Mucosa of stomach (tissue), 1 donor: ENCODE data around the gene RFX3.

Experiments used
- H3K27me3 ChIP-seq: one replicate; pipeline ENCODE4 v1.7.0; 2013; ENCODE audit warnings: mild to moderate bottlenecking, low read length; ENCODE audit not compliant: control insufficient read depth, insufficient read depth
- H3K36me3 ChIP-seq: one replicate; pipeline ENCODE4 v1.7.0; 2013; ENCODE audit warnings: low read length; ENCODE audit not compliant: control insufficient read depth, insufficient read depth
- H3K4me1 ChIP-seq: one replicate; pipeline ENCODE4 v1.7.0; 2013; ENCODE audit warnings: mild to moderate bottlenecking, low read length; ENCODE audit not compliant: control insufficient read depth, insufficient read depth
- H3K4me3 ChIP-seq: one replicate; pipeline ENCODE4 v1.7.0; 2013; ENCODE audit warnings: low read length
- H3K9ac ChIP-seq: one replicate; pipeline ENCODE4 v1.7.0; 2013; ENCODE audit warnings: mild to moderate bottlenecking, low read length, moderate library complexity
- H3K9me3 ChIP-seq: one replicate; pipeline ENCODE4 v1.7.0; 2013; ENCODE audit warnings: mild to moderate bottlenecking, low read length, moderate library complexity; ENCODE audit not compliant: control insufficient read depth
- donor health status: Pancreatic carcinoma.

RFX3 gene

GRCh38 chr9:3491450-3491849, 34.4 kb downstream of the RFX3 start:
- H3K9ac ChIP-seq = no peak overlapping the region
- no peaks in the 10 kb centered on the region for H3K36me3 ChIP-seq
- H3K27me3 ChIP-seq = no peaks in the 10 kb centered on the region
- H3K4me1 ChIP-seq = no peaks in the 10 kb centered on the region
- H3K9me3 ChIP-seq = no peaks in the 10 kb centered on the region
- H3K4me3 ChIP-seq = no peak overlapping the region

- Histone ChIP-seq H3K9me3 (no peaks in the 10 kb centered on the region), H3K9ac (no peak overlapping the region), H3K36me3 (no peaks in the 10 kb centered on the region), H3K4me3 (no peak overlapping the region), H3K27me3 (no peaks in the 10 kb centered on the region), H3K4me1 (no peaks in the 10 kb centered on the region)
Measured at GRCh38 chr9:3490957-3491356, 34.8 kb downstream of the RFX3 start.

- H3K4me1 ChIP-seq = no peaks in the 10 kb centered on the region
- no peak overlapping the region for H3K9ac ChIP-seq
- H3K36me3 ChIP-seq = no peaks in the 10 kb centered on the region
- H3K9me3 ChIP-seq = no peaks in the 10 kb centered on the region
- no peaks in the 10 kb centered on the region for H3K27me3 ChIP-seq
- H3K4me3 ChIP-seq = no peak overlapping the region
Measured at GRCh38 chr9:3482578-3482977, 43.2 kb downstream of the RFX3 start.

- no peak overlapping the region for H3K4me3 ChIP-seq
- H3K9ac ChIP-seq = no peak overlapping the region
- no peaks in the 10 kb centered on the region for H3K4me1 ChIP-seq
- H3K36me3 ChIP-seq = no peaks in the 10 kb centered on the region
- no peaks in the 10 kb centered on the region for H3K27me3 ChIP-seq
- H3K9me3 ChIP-seq = no peaks in the 10 kb centered on the region
Measured at GRCh38 chr9:3480353-3480655, 45.5 kb downstream of the RFX3 start.

- no peaks in the 10 kb centered on the region for H3K9me3 ChIP-seq
- H3K27me3 ChIP-seq = no peaks in the 10 kb centered on the region
- H3K4me1 ChIP-seq = no peaks in the 10 kb centered on the region
Measured at GRCh38 chr9:3479514-3480352, 46.1 kb downstream of the RFX3 start.

DNA sequence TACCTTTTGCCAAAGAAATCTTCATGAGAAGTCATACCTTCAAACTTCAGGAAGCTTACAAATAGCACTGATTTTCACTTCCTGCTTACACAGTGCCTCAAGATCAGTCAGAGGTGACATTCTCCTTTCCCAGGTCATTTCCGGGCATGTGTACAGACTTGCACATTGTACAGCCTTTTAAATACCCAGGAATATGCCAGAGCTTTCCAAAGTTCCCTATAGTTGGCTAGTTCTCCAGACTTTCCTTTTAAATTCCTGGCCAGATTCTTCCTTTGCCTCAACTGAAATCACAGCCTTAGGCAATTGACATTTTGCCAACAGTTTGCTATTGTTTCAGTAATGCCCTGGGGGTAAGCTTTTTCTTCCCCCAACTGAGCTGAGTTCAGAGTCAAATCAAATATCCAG, 47.2 kb downstream of the RFX3 start:
- Histone ChIP-seq H3K4me1 (no peaks in the 10 kb centered on the region), H3K9ac (no peak overlapping the region), H3K4me3 (no peak overlapping the region), H3K9me3 (no peaks in the 10 kb centered on the region), H3K36me3 (no peaks in the 10 kb centered on the region), H3K27me3 (no peaks in the 10 kb centered on the region)

More at GRCh38 chr9:3479514-3480352, 46.1 kb downstream of the RFX3 start:
- Histone ChIP-seq H3K36me3 (no peaks in the 10 kb centered on the region), H3K9ac (no peak overlapping the region), H3K4me3 (no peak overlapping the region)

DNA sequence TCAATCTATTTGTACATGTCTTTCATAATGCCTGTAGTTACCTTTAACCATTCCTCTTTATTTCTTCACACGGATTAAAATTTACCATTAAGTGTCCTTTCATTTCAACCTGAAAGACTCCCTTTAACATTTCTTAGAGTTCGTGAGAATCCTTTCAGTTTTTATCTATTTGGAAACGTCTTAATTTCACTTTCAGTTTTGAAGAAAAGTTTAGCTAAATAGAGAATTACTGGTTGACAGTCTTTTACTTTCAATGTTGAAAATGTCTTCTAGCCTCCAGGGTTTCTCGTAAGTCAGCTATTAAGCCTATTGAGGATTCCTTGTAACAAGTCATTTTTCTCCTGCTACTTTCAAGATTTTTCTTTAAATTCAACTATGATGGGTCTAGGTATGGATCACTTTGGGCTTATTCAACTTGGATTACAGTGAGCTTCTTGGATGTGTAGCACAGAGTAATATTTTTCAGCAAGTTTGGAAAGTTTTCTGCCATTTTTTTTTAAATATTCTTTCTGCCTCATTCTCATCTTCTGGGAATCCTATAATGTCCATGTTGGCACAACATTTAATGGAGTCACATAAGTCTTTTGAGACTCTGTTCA, 48.5 kb downstream of the RFX3 start:
- no peak overlapping the region for H3K9ac ChIP-seq
- H3K9me3 ChIP-seq = no peaks in the 10 kb centered on the region
- H3K27me3 ChIP-seq = no peaks in the 10 kb centered on the region
- H3K4me3 ChIP-seq = peak overlapping the region; percentile 9
- H3K4me1 ChIP-seq = no peaks in the 10 kb centered on the region
- H3K36me3 ChIP-seq = no peaks in the 10 kb centered on the region

- Histone ChIP-seq H3K36me3 (no peaks in the 10 kb centered on the region), H3K27me3 (no peaks in the 10 kb centered on the region), H3K4me3 (no peak overlapping the region), H3K9me3 (no peaks in the 10 kb centered on the region), H3K4me1 (no peaks in the 10 kb centered on the region), H3K9ac (no peak overlapping the region)
Measured at GRCh38 chr9:3475300-3476020, 50.3 kb downstream of the RFX3 start.

- Histone ChIP-seq H3K4me3 (no peak overlapping the region), H3K9ac (no peak overlapping the region), H3K9me3 (no peaks in the 10 kb centered on the region), H3K27me3 (no peaks in the 10 kb centered on the region), H3K36me3 (no peaks in the 10 kb centered on the region), H3K4me1 (no peaks in the 10 kb centered on the region)
Measured at GRCh38 chr9:3474821-3475220, 51.0 kb downstream of the RFX3 start.

- Histone ChIP-seq H3K36me3 (no peaks in the 10 kb centered on the region), H3K9me3 (no peaks in the 10 kb centered on the region), H3K27me3 (no peaks in the 10 kb centered on the region), H3K4me3 (no peak overlapping the region), H3K9ac (no peak overlapping the region), H3K4me1 (no peaks in the 10 kb centered on the region)
Measured at GRCh38 chr9:3473405-3473804, 52.4 kb downstream of the RFX3 start.

DNA sequence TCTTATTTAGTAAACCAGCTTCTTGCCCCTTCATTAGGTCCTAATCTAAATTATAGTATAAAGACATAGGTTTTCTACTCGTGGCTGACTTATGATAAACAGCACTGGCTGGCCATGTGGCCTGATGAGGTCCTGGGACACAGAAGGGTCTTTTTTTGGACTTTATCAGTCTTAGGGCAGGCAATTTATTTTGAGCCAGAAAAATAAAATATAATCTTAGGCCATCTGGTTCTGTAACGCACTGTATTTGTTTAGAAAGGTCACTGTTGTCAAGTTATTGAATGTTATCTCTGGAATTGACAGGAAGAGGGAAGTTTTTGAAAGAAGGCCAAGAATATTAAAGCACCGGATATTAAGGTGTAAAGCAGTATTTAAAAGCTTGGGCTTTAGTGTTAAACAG, 53.9 kb downstream of the RFX3 start:
- no peaks in the 10 kb centered on the region for H3K36me3 ChIP-seq
- no peaks in the 10 kb centered on the region for H3K9me3 ChIP-seq
- H3K27me3 ChIP-seq = no peaks in the 10 kb centered on the region
- H3K4me1 ChIP-seq = no peaks in the 10 kb centered on the region
- H3K9ac ChIP-seq = no peak overlapping the region
- no peak overlapping the region for H3K4me3 ChIP-seq

GRCh38 chr9:3468421-3469205, 57.2 kb downstream of the RFX3 start:
- Histone ChIP-seq H3K4me3 (no peak overlapping the region), H3K27me3 (no peaks in the 10 kb centered on the region), H3K9ac (no peak overlapping the region), H3K36me3 (no peaks in the 10 kb centered on the region), H3K4me1 (no peaks in the 10 kb centered on the region), H3K9me3 (no peaks in the 10 kb centered on the region)
